ENCODE data around the gene ATP5F1E. TPM values are rescaled to one million over a fixed set of nuclear protein-coding genes. Genes with fewer than 3 reads are reported as not detected.

Gene ATP5F1E
- total RNA-seq, 1 donor from 2014 or later = 17.1 TPM

- Histone ChIP-seq H3K36me3 (ENCODE audit: control insufficient read depth, insufficient read depth, low read length) (peaks cover 29% of the 10 kb centered on the region), H3K27me3 (ENCODE audit: control insufficient read depth, insufficient read depth, low read length) (no peaks in the 10 kb centered on the region), H3K4me3 (ENCODE audit: low read depth, low read length) (no peak overlapping the region)
- DNase-seq (ENCODE audit: low read depth) (no peak), FAIRE-seq (no peak)
- TF ChIP-seq, protein P1, sequence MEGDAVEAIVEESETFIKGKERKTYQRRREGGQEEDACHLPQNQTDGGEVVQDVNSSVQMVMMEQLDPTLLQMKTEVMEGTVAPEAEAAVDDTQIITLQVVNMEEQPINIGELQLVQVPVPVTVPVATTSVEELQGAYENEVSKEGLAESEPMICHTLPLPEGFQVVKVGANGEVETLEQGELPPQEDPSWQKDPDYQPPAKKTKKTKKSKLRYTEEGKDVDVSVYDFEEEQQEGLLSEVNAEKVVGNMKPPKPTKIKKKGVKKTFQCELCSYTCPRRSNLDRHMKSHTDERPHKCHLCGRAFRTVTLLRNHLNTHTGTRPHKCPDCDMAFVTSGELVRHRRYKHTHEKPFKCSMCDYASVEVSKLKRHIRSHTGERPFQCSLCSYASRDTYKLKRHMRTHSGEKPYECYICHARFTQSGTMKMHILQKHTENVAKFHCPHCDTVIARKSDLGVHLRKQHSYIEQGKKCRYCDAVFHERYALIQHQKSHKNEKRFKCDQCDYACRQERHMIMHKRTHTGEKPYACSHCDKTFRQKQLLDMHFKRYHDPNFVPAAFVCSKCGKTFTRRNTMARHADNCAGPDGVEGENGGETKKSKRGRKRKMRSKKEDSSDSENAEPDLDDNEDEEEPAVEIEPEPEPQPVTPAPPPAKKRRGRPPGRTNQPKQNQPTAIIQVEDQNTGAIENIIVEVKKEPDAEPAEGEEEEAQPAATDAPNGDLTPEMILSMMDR (IDR thresholded peaks at IDR 0.05; ENCODE audit: insufficient read depth, low read length, severe bottlenecking) = no peak
Observed at GRCh38 chr20:58997141-58997770, 34.9 kb downstream of the ATP5F1E start.

DNA sequence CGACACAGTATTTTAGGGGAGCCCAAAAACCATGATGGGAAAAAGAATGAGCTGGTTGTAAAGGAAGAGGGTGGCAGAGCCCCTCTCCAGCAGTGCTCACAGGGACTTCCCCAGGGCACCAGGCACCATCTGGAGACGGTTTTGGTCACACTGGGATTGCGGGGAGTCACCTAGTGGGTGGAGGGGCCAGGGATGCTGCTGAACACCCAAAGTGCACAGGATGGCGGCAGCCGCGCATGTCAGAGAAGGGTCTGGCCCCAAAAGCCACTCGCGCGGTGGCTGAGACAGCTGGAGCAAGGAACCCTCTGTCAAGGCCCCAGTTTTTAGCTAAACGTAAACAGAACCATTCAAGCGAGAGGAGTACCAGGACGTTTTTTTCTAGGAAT lies 35.9 kb downstream of the ATP5F1E start:
- no peak for FAIRE-seq
- no peak overlapping the region for H3K4me3 ChIP-seq (ENCODE audit: low read depth, low read length)
- no peaks in the 10 kb centered on the region for H3K27me3 ChIP-seq (ENCODE audit: control insufficient read depth, insufficient read depth, low read length)
- TF ChIP-seq, protein P1 (IDR thresholded peaks at IDR 0.05; ENCODE audit: insufficient read depth, low read length, severe bottlenecking) = no peak
- H3K36me3 ChIP-seq (ENCODE audit: control insufficient read depth, insufficient read depth, low read length) = peaks cover 31% of the 10 kb centered on the region
- no peak for DNase-seq (ENCODE audit: low read depth)

DNA sequence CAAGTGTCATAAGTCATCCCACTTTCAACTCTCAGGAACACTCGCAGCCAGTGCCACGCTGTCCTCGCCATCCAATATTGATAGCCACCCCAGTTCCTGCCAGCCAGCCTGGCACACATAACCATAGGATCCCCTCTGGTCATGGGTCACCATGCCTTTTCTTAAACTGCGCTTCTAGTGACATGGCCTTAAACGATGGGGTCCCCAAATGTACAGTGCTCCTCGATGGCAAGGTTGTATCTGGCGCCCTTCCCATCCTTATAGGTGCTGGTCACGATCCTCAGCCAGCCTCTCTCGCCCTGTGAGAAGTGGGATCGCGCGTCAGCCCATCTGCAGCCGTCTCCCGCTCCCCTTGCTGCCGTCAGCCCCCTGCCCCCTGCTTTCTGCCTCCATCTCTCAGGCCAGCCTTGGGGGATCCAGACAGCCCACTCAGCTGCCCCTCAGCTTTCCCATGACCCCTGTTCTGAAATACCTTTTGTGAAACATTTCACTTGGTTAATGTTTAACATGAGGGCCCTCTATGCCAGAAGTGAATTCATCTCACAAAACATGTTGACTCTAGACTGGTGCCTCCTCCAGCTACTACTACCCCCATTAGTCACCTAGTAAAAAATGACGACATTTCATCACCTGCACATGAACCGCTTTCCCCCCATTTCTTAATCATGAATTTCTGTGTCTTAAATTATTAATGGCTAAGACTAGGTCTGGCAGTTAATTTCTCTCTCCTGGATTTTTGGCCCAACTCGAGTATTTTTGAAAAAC lies 36.5 kb downstream of the ATP5F1E start:
- DNase-seq (ENCODE audit: low read depth) (peak; percentile 53), FAIRE-seq (no peak)
- Histone ChIP-seq H3K27me3 (ENCODE audit: control insufficient read depth, insufficient read depth, low read length) (no peaks in the 10 kb centered on the region), H3K36me3 (ENCODE audit: control insufficient read depth, insufficient read depth, low read length) (peaks cover 35% of the 10 kb centered on the region), H3K4me3 (ENCODE audit: low read depth, low read length) (no peak overlapping the region)
- TF ChIP-seq, protein P1 (IDR thresholded peaks at IDR 0.05; ENCODE audit: insufficient read depth, low read length, severe bottlenecking) = no peak

DNA sequence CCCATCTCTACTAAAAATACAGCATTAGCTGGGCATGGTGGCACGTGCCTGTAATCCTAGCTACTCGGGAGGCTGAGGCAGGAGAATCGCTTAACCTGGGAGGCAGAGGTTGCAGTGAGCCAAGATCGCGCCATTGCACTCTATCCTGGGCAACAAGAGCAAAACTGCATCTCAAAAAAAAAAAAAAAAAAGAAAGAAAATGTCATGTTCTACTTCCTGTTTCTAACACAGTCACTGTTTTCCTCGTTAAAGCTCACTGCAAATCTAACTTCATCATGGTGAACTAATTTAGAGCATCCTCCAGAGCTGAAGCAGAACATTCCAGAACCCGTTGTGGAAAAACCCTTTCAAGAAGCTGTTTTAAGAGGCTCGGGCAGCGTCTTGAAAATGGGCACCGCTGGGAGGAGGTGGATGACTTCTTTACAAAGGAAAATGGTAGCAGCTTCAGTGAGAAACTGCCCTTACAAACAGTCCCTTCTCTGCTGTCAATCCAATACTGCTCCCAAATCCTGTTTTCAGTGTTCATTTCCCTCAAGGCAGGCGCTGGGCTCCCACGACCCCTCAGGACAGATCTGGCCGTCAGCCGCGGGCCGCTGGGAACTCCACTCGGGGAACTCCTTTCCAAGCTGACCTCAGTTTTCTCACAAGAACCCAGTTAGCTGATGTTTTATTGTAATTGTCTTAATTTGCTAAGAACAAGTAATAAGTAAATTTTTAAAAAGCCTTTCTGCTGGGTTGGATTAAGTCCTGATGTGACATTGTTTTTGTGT lies 37.6 kb downstream of the ATP5F1E start:
- no peak overlapping the region for H3K4me3 ChIP-seq (ENCODE audit: low read depth, low read length)
- FAIRE-seq (no peak), DNase-seq (ENCODE audit: low read depth) (no peak)
- peaks cover 33% of the 10 kb centered on the region for H3K36me3 ChIP-seq (ENCODE audit: control insufficient read depth, insufficient read depth, low read length)
- no peaks in the 10 kb centered on the region for H3K27me3 ChIP-seq (ENCODE audit: control insufficient read depth, insufficient read depth, low read length)
- TF ChIP-seq, protein P1 (IDR thresholded peaks at IDR 0.05; ENCODE audit: insufficient read depth, low read length, severe bottlenecking) = no peak

- Histone ChIP-seq H3K4me3 (ENCODE audit: low read depth, low read length) (no peak overlapping the region), H3K27me3 (ENCODE audit: control insufficient read depth, insufficient read depth, low read length) (no peaks in the 10 kb centered on the region), H3K36me3 (ENCODE audit: control insufficient read depth, insufficient read depth, low read length) (peaks cover 38% of the 10 kb centered on the region)
- DNase-seq (ENCODE audit: low read depth) (no peak), FAIRE-seq (no peak)
- TF ChIP-seq, protein P1 (IDR thresholded peaks at IDR 0.05; ENCODE audit: insufficient read depth, low read length, severe bottlenecking) = no peak
Observed at GRCh38 chr20:58993332-58994248, 38.5 kb downstream of the ATP5F1E start.
